ENCODE measurements around the gene ADD2.

The ADD2 gene

GRCh38 chr2:70664525-70664924 is 103.5 kb downstream of the ADD2 start:
- no peaks in the 10 kb centered on the region for H3K36me3 Mint-ChIP-seq (ENCODE audit: low read depth)
- H3K27me3 Mint-ChIP-seq (ENCODE audit: low read depth): peaks cover 3% of the 10 kb centered on the region
- H3K4me1 Mint-ChIP-seq: no peaks in the 10 kb centered on the region
- TF ChIP-seq CTCF (IDR thresholded peaks at IDR 0.05; ENCODE audit: unreplicated experiment in 3 of 3): no peak
- no peaks in the 10 kb centered on the region for H3K9me3 Mint-ChIP-seq
- H3K4me3 Mint-ChIP-seq: no peak overlapping the region
- H3K27ac Mint-ChIP-seq: no peak overlapping the region

GRCh38 chr2:70663411-70663810 is 104.6 kb downstream of the ADD2 start:
- Mint-ChIP-seq H3K4me3 (no peak overlapping the region), H3K36me3 (ENCODE audit: low read depth) (no peaks in the 10 kb centered on the region), H3K4me1 (no peaks in the 10 kb centered on the region), H3K27ac (no peak overlapping the region), H3K27me3 (ENCODE audit: low read depth) (peaks cover 4% of the 10 kb centered on the region), H3K9me3 (no peaks in the 10 kb centered on the region)
- TF ChIP-seq CTCF (IDR thresholded peaks at IDR 0.05; ENCODE audit: unreplicated experiment in 3 of 3): no peak

- TF ChIP-seq CTCF (IDR thresholded peaks at IDR 0.05; ENCODE audit: unreplicated experiment in 3 of 3): no peak
- Mint-ChIP-seq H3K4me1 (no peaks in the 10 kb centered on the region), H3K4me3 (no peak overlapping the region), H3K9me3 (no peaks in the 10 kb centered on the region), H3K27ac (no peak overlapping the region), H3K36me3 (ENCODE audit: low read depth) (no peaks in the 10 kb centered on the region), H3K27me3 (ENCODE audit: low read depth) (peaks cover 21% of the 10 kb centered on the region)
Measured at GRCh38 chr2:70659551-70659950, 108.4 kb downstream of the ADD2 start.

- TF ChIP-seq CTCF (IDR thresholded peaks at IDR 0.05; ENCODE audit: unreplicated experiment in 3 of 3): no peak
- no peak overlapping the region for H3K27ac Mint-ChIP-seq
- H3K4me1 Mint-ChIP-seq: no peaks in the 10 kb centered on the region
- H3K27me3 Mint-ChIP-seq (ENCODE audit: low read depth): peaks cover 26% of the 10 kb centered on the region
- H3K9me3 Mint-ChIP-seq: no peaks in the 10 kb centered on the region
- H3K4me3 Mint-ChIP-seq: no peak overlapping the region
- no peaks in the 10 kb centered on the region for H3K36me3 Mint-ChIP-seq (ENCODE audit: low read depth)
Measured at GRCh38 chr2:70658476-70658875, 109.5 kb downstream of the ADD2 start.

- TF ChIP-seq CTCF (IDR thresholded peaks at IDR 0.05; ENCODE audit: unreplicated experiment in 3 of 3): no peak
- H3K27me3 Mint-ChIP-seq (ENCODE audit: low read depth): peaks cover 31% of the 10 kb centered on the region
- no peak overlapping the region for H3K4me3 Mint-ChIP-seq
Measured at GRCh38 chr2:70657246-70657645, 110.8 kb downstream of the ADD2 start.

GRCh38 chr2:70656421-70657010 is 111.5 kb downstream of the ADD2 start:
- peaks cover 31% of the 10 kb centered on the region for H3K27me3 Mint-ChIP-seq (ENCODE audit: low read depth)
- TF ChIP-seq CTCF (IDR thresholded peaks at IDR 0.05; ENCODE audit: unreplicated experiment in 3 of 3): no peak
- H3K36me3 Mint-ChIP-seq (ENCODE audit: low read depth): no peaks in the 10 kb centered on the region
- no peaks in the 10 kb centered on the region for H3K4me1 Mint-ChIP-seq
- H3K27ac Mint-ChIP-seq: no peak overlapping the region
- no peak overlapping the region for H3K4me3 Mint-ChIP-seq
- peaks cover 5% of the 10 kb centered on the region for H3K9me3 Mint-ChIP-seq

More at GRCh38 chr2:70657246-70657645, 110.8 kb downstream of the ADD2 start:
- no peak overlapping the region for H3K27ac Mint-ChIP-seq
- H3K9me3 Mint-ChIP-seq: no peaks in the 10 kb centered on the region
- no peaks in the 10 kb centered on the region for H3K4me1 Mint-ChIP-seq
- H3K36me3 Mint-ChIP-seq (ENCODE audit: low read depth): no peaks in the 10 kb centered on the region

Measured in nephron (organoid).